Central memory CD4-positive, alpha-beta T cell (primary cell): ENCODE results near the gene MCC.
"Not testable (repeated sequence)": the region's sequence is repeated elsewhere in the genome, so short reads cannot be mapped to it uniquely, and the experiment has no call there.

Source experiments
- DNase-seq: peaks from one replicate; pipeline ENCODE4 v3.0.0; 2022

MCC gene

DNA sequence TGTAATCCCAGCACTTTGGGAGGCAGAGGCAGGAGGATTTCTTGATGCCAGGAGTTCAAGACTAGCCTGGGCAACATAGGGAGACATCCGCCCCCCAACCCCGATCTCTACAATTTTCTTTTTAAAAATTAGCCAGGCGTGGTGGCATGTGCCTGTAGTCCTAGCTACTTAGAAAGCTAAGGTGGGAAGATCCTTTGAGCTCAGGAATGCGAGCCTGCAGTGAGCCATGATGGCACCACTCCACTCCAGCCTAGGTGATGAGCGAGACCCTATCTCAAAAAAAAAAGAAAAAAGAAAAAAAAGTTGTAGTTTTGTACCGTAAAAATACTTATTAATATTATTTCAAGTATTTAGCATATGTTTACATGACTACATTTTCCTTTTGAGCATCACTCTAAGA, 82.7 kb downstream of the MCC start:
- no peak for DNase-seq

- DNase-seq: no peak
Measured at GRCh38 chr5:113404269-113404668, 84.0 kb downstream of the MCC start.

DNA sequence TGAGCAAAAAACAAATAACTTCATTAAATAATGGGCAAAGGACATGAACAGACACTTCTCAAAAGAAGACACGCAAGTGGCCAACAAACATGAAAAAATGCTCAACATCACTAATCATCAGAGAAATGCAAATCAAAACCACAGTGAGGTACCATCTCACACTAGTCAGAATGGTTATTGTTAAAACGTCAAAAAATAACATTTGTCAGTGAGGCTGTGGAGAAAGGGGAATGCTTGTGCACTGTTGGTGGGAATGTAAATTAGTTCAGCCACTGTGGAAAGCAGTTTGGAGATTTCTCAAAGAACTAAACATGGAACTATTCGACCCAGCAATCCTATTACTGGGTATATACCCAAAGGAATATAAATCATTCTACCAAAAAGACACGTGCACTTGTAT, 90.3 kb downstream of the MCC start:
- DNase-seq: not testable (repeated sequence)

DNA sequence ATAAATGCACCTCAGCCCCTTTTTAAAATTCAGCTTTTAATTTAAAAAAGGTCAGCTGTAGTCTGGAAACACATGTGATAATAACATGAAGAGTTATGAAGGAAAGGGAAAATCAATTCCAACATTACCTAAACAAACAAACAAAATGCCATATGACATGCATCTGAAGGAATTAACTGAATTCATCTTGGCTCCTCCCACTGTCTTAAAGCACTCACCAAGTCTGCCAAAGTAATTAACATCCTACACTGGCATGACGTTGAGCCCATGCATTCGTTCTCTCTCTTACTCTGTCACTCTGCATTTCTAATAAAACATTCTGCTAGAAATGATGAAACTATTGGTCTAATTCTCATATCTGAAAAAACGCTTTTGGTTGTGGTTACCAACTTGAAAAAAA, 91.2 kb downstream of the MCC start:
- no peak for DNase-seq

DNA sequence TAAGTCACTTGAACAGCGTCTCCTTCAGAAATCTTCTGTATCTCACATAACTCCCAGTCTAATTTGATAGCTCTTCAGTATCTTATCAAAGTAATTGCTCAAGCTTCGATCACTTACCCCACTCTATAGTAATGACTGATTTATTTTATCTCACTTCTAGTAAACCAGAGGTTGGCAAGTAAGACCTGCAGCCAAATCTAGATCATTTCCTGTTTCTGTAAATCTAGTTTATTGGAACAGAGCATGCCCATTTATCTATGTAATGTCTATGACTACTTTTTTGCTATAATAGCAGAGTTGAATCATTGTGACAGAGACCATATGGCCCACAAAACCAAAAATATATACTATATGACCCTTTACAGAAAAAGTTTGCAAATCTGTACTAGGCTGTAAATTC, 93.6 kb downstream of the MCC start:
- no peak for DNase-seq

- DNase-seq: no peak
Measured at GRCh38 chr5:113390224-113390623, 98.0 kb downstream of the MCC start.

GRCh38 chr5:113389116-113389515, 99.1 kb downstream of the MCC start:
- DNase-seq: no peak

DNA sequence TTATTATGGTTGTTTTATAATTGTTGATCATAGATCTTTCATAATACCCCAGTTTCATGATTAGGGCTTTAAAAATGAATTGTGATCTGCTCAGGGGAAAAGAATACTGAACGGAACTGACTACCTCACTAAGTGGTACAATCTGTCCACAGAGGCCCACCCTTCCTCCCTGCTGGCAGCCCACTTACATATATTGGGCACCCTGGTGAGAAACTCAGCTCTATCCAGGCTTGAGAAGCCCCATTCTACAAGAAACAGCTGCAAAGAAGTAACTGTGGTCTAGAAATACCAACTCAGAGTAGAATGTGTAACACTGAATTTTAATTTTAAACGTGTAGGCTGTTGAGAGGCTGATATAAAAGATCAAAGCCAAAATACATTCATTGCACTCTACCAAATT, 100.4 kb downstream of the MCC start:
- DNase-seq: no peak

DNA sequence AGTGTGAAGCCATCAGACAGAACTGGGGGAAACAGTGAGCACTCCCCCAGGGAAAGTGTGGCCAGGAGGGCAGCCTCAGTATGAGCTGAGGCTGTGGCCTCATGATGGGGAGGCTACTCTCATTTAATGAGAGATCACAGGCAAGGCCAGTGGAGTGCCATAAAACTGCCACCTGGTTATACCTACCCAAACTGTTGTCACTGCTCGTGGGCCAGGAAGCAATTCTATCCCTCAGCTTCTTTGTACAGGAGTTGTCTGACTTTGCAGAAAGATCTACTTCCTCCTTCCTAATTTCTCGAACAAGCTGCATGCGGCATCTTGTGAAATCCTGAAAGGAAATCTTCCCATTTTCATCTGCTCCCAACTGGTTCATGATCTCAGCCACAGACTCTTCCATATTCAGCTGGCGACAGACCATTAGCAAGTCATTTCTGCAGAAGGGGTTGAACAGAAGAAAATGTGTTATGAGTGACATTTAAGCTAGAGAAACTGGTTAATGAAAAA, 103.4 kb downstream of the MCC start:
- DNase-seq: no peak

DNA sequence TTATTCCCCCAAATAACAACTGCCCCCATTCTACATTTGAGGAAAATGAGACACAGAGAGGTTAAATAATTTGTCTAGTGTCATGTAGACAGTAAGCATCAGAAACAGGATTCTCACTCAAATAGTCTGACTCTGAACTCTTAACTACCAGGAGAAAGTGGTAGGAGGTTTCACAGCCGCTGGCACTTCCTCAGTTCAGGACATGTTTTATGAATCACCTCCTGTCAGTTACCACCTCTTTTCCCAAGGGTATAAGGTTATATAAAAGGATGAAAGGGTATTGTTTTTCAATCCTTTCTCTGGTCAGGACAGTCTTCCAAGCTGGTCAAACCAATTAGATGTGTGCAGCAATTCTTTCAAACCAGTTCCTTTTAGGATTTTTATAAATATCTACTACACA, 105.5 kb downstream of the MCC start:
- no peak for DNase-seq

- no peak for DNase-seq
Measured at GRCh38 chr5:113381791-113382190, 106.5 kb downstream of the MCC start.

DNA sequence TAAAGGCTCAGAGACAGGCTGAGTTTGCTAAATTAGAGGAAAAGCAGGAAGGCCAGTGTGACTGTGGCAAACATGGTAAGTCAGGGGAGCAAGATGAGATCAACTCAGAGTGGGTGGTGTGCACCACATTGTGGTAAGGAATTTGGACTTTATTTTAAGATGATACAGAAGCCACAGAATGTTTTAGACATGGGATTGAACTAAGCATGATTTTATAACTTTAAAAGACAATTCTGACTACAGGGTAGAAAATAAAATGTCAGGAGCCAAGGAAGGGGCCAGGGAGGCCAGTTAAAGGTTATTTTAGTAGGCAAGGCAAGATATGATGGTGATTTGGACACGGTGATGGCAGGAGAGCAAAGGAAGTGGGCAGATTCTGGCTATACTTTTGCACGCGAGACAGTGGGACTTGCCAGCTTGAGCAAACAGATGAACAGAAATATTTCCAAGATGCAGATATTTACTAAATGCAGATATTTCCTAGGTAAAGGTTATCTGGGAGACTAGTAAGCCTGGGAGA, 107.4 kb downstream of the MCC start:
- DNase-seq: no peak

- DNase-seq: no peak
Measured at GRCh38 chr5:113379936-113380806, 108.1 kb downstream of the MCC start.

DNA sequence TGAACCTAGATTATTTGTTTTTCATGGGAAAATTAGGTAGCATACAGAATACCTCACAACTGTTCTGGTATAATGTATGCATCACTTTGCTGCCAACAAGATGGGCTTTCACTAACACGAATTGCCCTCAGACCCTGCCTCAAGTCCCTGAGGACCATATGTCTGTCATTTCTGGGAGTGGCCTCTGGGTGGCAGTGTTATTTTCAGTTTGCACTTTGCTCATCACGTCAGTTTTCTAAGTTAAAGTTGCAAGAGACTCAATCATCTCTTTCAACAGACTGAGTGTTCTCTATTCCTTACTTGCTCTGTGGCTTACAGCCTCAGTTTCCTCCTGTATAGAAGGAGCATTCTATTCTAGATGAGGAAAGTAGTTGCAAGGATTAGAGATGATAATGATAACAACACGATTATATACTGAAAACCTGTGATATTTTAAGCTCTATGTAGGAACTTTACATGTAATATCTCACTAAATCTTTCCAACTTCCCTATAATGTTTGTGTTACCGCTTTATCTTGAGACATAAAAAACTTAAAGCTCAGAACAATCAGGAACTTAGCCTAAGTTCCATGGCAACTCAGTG, 109.2 kb downstream of the MCC start:
- DNase-seq: peak; percentile 22

DNA sequence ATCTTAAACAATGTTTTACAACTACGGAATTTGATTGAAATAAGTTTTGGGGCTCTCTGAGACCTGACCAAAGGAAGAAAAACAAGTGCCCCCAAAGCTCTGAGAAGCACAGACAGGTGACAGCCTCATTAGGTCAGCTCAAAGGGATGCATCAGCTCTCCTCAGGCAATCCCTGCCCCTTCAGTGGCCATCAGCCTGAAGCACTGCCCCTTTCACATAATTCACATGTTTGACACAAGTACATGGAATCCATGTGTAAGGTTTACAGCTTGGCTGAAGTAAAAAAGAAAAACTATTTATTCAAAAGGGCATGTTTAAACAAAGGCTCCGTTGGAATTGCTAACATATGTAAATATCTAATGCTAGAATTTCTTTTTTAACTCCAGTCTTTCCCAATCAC, 109.7 kb downstream of the MCC start:
- no peak for DNase-seq

GRCh38 chr5:113378081-113378480, 110.2 kb downstream of the MCC start:
- DNase-seq: peak; percentile 60

- DNase-seq: no peak
Measured at GRCh38 chr5:113376640-113377039, 111.6 kb downstream of the MCC start.

DNA sequence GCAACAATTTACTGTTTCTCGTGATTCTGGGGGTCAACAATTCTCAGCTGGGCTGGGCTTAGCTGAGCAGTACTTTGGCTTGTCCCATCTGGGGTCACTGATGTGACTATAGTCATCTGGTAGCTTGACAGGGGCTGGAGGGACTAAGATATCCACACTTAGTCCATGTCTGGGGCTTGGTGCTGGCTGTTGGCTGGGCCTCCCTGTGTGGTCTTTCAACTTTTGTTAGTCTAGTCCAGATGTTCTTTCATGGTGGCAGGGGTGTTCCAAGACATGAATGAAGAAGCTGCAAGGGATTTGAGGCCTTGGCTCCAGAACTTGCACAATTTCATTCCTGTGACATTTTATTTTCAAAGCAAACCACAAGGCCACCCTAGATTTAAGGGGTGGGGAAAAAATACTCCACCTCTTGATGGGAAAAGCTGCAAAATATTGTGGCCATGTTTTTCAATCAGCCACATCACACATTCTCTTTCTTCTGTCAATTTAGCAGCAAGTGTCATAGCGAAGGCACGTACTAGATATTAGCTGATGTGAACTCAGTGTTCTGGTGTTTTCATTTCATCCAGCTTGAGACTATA, 112.7 kb downstream of the MCC start:
- no peak for DNase-seq

GRCh38 chr5:113373426-113373825, 114.8 kb downstream of the MCC start:
- no peak for DNase-seq

- no peak for DNase-seq
Measured at GRCh38 chr5:113371721-113372196, 116.5 kb downstream of the MCC start.

DNA sequence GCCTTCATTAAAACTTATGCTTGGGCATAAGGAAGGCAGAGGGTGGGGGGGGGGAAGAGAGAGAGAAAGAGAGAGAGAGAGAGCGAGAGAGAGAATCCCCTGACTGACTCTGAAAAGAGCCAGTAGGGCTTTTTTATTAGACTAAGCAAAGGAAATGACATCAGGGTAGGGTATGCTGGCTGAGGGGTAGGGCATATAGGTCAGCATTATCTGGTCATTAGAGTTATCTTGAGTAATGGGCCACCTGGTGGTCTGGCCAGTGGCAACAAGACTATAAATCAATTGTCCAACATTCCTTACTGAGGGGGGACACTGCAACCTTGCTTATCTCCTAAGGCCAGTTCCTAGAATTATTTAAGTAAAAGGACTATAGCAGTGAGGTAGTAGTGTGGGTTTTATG, 120.7 kb downstream of the MCC start:
- no peak for DNase-seq

DNA sequence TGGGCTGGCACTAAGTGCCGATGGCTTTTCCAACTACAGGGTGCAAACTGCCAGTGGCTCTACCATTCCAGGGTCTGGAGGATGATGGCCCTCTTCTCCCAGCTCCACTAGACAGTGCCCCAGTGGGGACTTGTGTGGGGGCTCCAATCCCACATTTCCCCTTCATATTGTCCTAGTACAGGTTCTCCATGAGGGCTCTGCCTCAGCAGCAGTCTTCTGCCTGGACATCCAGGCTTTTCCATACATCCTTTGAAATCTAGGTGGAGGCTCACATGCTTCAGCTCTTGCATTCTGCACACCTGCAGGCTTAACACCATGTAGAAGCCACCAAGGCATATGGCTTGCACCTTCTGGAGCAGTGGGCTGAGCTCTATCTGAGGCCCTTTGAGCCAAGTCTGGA, 123.8 kb downstream of the MCC start:
- no peak for DNase-seq

DNA sequence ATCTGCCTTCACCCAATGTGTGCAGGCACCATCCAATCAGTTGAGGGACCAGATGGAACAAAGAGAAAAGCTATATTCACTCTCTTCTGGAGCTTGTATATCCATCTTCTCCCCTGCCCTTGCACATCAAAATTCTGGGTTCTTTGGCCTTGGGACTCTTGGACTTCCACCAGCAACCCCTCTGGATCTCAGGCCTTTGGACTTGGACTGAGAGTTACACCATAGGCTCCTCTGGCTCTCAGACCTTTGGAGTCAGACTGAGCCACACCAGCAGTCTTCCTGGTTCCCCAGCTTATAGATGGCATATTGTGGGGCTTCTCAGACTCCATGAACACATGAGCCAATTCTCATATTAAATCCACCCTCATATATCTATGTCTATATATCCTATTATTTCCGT, 126.6 kb downstream of the MCC start:
- no peak for DNase-seq

GRCh38 chr5:113359419-113359818, 128.8 kb downstream of the MCC start:
- no peak for DNase-seq
